HAP-1 (cell line): ENCODE results near the gene THADA.

Source experiments
- DNase-seq, 2 experiments: peaks; one replicate each; pipeline ENCODE4 v3.0.0-alpha.2; 2016 to 2020; ENCODE audit warnings: low spot score in 2 of 2
- H3K27me3 ChIP-seq: fragments of 250-450 bp; sonication (Bioruptor Pico); 2 replicates; pipeline ENCODE4 v1.5.1; 2020; ENCODE audit warnings: low read depth, mild to moderate bottlenecking, moderate library complexity
- H3K36me3 ChIP-seq: fragments of 250-450 bp; sonication (Bioruptor Pico); replicated peaks from 2 replicates; pipeline ENCODE4 v1.5.1; 2020; ENCODE audit warnings: mild to moderate bottlenecking
- H3K4me1 ChIP-seq: fragments of 250-450 bp; sonication (Bioruptor Pico); 2 replicates; pipeline ENCODE4 v1.5.1; 2020; ENCODE audit warnings: mild to moderate bottlenecking
- H3K4me3 ChIP-seq: fragments of 250-450 bp; sonication (Bioruptor Pico); 2 replicates; pipeline ENCODE4 v1.5.1; 2020; ENCODE audit warnings: mild to moderate bottlenecking, moderate library complexity
- H3K9me3 ChIP-seq: fragments of 250-450 bp; sonication (Bioruptor Pico); 2 replicates; pipeline ENCODE4 v1.5.1; 2020; ENCODE audit warnings: mild to moderate bottlenecking, moderate library complexity
- in situ Hi-C: fragments of 300-500 bp; cut with MboI; formaldehyde crosslinking; loops from 3 replicates; pipeline ENCODE4 v1.14.3; 2020; ENCODE audit warnings: low sequenced_read_pairs, inconsistent platforms, mixed read lengths

THADA gene

DNA sequence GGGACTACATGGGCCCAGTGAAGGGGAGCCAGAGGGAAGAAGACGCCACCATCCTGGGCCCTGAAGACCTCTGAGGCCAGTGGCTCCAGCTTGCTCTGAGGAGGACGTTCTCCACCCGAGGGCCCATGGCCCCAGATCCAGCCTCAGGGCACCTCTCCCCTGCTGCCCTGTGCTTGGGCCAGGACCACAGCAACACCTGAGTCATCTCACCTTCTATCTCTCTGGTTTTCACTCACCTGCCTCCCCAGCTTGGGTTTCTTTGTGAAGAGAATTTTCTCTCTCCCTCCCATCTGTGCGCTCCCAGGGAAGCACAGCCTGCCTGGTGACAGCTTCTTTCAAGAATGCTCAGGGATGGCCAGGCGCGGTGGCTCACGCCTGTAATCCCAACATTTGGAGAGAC is 389.2 kb downstream of the THADA start:
- in situ Hi-C loops: no loop called here

DNA sequence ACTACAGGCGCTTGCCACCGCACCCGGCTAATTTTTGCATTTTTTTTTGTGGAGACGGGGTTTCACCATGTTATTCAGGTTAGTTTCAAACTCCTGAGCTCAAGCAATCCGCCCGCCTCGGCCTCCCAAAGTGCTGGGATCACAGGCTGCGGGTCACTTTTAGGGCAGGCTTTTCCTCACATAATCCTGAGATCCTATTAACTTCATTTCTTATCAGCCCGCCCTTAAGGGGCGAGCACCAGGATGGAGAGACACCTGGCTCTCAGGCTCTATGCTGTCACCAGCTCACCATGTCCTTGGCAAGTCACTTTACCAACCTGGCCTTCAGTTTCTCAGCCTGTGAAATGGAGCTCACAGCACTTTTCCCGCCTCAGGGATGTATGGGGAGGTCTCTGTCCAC is 392.5 kb downstream of the THADA start:
- no peaks in the 10 kb centered on the region for H3K27me3 ChIP-seq
- H3K9me3 ChIP-seq: no peaks in the 10 kb centered on the region
- no peaks in the 10 kb centered on the region for H3K36me3 ChIP-seq
- H3K4me1 ChIP-seq: no peaks in the 10 kb centered on the region
- in situ Hi-C loops: no loop called here
- H3K4me3 ChIP-seq: no peak overlapping the region
- no peak for DNase-seq

More for the DNA sequence above, 389.2 kb downstream of the THADA start:
- no peaks in the 10 kb centered on the region for H3K4me1 ChIP-seq
- DNase-seq: no peak
- H3K36me3 ChIP-seq: no peaks in the 10 kb centered on the region
- no peaks in the 10 kb centered on the region for H3K9me3 ChIP-seq
- H3K27me3 ChIP-seq: no peaks in the 10 kb centered on the region
- no peak overlapping the region for H3K4me3 ChIP-seq

DNA sequence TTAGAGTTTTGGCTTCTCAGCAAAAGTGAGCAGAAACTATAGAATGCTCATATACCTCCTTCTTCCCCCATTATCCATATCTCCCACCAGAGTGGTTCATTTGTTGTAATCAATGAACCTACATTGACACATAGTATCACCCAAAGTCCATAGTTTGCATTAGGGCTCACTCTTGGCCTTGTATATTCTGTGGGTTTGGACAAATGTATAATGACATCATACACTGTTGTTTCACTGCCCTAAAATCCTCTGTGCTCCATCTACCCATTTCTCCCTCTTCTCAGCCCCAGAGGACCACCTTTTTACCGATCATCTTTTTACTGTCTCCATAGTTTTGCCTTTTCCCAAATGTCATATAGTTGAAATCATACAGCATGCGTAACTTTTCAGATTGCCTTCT is 393.5 kb downstream of the THADA start:
- Histone ChIP-seq H3K4me3 (no peak overlapping the region), H3K36me3 (no peaks in the 10 kb centered on the region), H3K27me3 (no peaks in the 10 kb centered on the region), H3K9me3 (no peaks in the 10 kb centered on the region), H3K4me1 (no peaks in the 10 kb centered on the region)
- in situ Hi-C loops: no loop called here
- no peak for DNase-seq

DNA sequence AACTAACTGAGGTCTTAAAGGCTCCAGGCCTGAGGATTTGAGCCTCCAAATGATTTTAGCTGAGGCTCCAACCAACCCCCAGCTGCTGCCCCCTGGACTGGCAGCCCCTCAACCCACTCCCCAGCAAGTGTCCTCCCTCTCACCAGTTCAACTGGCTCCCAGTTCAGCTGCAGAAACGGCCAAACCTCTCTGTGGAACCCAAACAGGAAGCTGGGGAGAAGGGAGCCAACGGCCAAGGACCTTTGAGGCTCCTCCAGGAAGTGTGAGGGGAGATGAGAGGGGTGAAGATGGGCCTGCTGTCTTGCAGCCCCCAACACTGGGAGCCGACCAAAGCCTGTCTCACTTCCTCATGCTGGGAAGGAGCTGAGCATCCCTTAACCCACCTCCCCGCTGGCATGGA is 394.3 kb downstream of the THADA start:
- no peak for DNase-seq
- Histone ChIP-seq H3K9me3 (no peaks in the 10 kb centered on the region), H3K4me3 (no peak overlapping the region), H3K36me3 (no peaks in the 10 kb centered on the region), H3K4me1 (no peaks in the 10 kb centered on the region), H3K27me3 (no peaks in the 10 kb centered on the region)
- in situ Hi-C loops: no loop called here

DNA sequence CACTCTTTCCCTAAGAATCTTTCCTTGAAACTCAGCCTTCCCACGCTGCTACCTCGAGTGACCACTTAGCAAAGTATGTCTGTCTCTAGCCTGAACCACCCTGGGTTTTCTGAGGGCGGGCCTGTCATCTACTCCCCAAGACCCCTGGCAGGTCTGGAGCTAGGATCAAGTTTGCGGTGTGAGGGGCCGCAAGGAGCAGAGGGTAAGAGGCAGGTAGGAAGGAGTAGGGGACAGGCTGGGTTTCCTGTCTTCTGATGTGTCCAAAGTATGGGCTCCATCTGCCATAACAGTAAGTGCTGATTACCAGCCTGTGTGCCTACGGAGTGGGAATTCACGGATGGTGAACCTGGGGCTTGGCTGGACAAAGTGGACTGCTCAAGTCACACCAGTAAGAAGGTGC is 394.8 kb downstream of the THADA start:
- H3K27me3 ChIP-seq: no peaks in the 10 kb centered on the region
- no peak for DNase-seq
- in situ Hi-C loops: no loop called here
- no peak overlapping the region for H3K4me3 ChIP-seq
- H3K4me1 ChIP-seq: no peaks in the 10 kb centered on the region
- H3K9me3 ChIP-seq: no peaks in the 10 kb centered on the region
- no peaks in the 10 kb centered on the region for H3K36me3 ChIP-seq

DNA sequence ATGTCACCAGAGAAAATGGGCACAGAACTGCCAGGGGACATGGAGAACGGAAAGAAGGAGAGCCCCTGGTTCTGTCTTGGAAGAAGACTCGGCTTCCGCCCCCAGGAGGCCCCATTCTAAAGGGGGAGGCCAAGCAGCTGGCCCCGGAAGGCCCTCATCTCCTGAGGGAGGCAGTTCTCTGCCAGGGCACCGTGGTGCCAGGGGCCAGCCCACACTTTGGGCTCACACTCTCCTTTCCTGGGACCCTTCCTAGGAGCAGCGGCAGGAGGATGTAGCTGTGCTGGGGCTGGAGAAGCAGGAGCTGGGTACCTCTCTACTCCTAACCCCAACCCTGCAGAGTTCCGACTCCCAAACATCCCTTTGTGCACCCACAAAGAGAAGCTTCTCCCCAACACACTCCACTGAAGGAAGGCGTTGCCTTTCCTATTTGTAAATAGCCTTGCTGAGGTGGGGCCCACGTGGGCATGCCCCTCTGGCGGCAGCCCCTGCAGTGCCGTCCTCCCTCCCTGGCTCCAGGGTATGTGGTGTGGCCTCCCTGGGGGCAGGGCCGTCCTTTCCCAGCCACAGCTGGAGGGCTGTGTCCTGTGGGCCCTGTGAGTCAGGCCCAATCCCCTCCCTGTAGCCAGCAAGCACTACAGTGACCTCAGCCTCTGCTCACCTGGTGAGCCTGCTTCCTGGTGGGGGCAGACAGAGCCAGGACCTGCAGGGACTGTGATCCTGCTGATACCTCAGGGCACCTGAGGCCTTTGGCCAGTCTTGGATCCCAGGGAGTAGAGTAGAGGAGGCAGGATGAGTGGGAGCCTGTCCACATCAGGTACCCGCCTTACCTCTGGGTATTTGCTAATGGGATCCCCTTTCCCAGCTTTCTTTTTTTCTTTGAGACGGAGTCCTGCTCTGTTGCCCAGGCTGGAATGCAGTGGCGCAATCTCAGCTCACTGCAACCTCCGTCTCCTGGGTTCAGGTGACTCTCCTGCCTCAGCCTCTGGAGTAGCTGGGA is 396.0 kb downstream of the THADA start:
- Histone ChIP-seq H3K27me3 (no peaks in the 10 kb centered on the region), H3K4me3 (no peak overlapping the region), H3K4me1 (no peaks in the 10 kb centered on the region), H3K36me3 (no peaks in the 10 kb centered on the region), H3K9me3 (no peaks in the 10 kb centered on the region)
- in situ Hi-C loops: no loop called here
- DNase-seq: no peak

DNA sequence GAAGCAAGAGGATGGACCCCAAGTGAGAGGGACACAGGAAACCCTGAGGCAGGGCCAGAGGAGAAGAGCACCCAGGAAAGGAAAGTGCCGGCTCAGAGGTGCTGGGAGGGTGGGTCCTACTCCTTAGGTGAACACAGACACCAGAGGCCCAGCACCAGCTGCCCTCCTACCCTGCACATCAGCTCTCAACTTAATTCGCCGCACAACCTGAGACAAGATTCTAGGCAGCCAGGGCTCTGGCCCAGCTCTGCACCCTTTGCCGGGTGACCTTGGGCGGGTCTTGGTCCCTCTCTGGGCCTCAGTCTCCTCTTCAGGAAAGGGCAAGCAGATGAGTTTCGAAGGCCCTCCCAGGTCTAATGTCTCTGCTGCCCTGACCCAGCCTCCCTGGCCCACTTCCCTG is 397.6 kb downstream of the THADA start:
- Histone ChIP-seq H3K27me3 (no peaks in the 10 kb centered on the region), H3K4me1 (no peaks in the 10 kb centered on the region), H3K9me3 (no peaks in the 10 kb centered on the region), H3K4me3 (no peak overlapping the region), H3K36me3 (no peaks in the 10 kb centered on the region)
- DNase-seq: no peak
- in situ Hi-C loops: no loop called here

DNA sequence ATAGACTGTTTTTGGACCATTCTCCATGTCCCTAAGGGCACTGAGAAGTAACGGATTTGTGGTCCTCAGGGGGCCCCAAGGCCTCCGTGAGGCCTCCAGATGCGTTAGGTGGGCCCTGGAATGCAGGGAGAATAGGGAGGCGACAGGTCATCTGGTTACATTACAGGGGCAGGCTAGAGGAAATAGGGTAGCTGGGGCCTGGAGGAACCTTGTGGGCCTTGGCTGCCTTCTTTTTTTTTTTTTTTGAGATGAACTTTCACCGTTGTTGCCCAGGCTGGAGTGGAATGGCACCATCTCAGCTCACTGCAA is 398.3 kb downstream of the THADA start:
- H3K27me3 ChIP-seq: no peaks in the 10 kb centered on the region
- in situ Hi-C loops: no loop called here
- H3K4me1 ChIP-seq: no peaks in the 10 kb centered on the region
- DNase-seq: no peak
- no peaks in the 10 kb centered on the region for H3K9me3 ChIP-seq
- no peaks in the 10 kb centered on the region for H3K36me3 ChIP-seq
- no peak overlapping the region for H3K4me3 ChIP-seq

- Histone ChIP-seq H3K4me1 (no peaks in the 10 kb centered on the region), H3K36me3 (no peaks in the 10 kb centered on the region), H3K9me3 (no peaks in the 10 kb centered on the region), H3K27me3 (no peaks in the 10 kb centered on the region), H3K4me3 (no peak overlapping the region)
- in situ Hi-C loops: no loop called here
- no peak for DNase-seq
Measured at GRCh38 chr2:43196768-43197587, 398.9 kb downstream of the THADA start.

DNA sequence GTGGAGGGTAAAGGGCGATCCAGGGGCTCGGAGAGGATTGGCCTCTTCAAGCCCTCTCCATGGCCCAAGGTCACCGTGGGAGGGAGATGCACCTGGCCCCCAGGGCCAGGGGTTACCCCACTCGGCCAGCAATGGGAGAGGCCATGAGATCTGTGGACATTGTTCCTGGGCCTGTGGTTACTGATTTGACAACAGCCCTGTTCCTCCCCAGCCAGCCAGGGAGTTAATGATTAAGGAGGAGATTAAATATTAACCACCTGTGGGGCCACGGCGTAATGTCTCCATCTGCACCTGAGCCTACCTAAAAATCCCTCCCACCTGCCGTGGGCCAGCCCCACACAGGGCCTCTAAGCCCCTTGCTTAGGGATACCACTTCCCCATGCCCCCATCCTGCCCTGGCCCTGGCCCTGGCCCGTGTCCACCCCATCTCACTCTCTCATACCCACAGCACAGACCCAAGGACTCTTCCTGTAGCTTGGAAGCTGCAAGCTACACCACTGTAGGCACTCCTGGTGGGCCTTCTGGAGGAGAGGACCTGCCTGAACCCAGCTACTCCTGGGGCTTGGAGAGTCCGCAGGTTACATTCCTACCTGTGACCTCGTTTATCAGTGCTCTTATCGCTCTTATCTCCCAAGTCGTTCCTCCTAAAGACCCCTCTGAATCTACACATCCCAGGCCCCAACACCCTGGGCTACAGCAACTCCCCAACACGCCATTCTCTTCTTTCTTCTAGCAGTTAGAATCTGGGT is 401.5 kb downstream of the THADA start:
- Histone ChIP-seq H3K36me3 (no peaks in the 10 kb centered on the region), H3K4me1 (no peaks in the 10 kb centered on the region), H3K27me3 (no peaks in the 10 kb centered on the region), H3K9me3 (no peaks in the 10 kb centered on the region), H3K4me3 (no peak overlapping the region)
- DNase-seq: no peak
- in situ Hi-C loops: no loop called here

- H3K4me3 ChIP-seq: no peak overlapping the region
- no peaks in the 10 kb centered on the region for H3K4me1 ChIP-seq
- no peaks in the 10 kb centered on the region for H3K27me3 ChIP-seq
- no peak for DNase-seq
- no peaks in the 10 kb centered on the region for H3K36me3 ChIP-seq
- in situ Hi-C loops: no loop called here
- H3K9me3 ChIP-seq: no peaks in the 10 kb centered on the region
Measured at GRCh38 chr2:43193652-43194120, 402.2 kb downstream of the THADA start.

DNA sequence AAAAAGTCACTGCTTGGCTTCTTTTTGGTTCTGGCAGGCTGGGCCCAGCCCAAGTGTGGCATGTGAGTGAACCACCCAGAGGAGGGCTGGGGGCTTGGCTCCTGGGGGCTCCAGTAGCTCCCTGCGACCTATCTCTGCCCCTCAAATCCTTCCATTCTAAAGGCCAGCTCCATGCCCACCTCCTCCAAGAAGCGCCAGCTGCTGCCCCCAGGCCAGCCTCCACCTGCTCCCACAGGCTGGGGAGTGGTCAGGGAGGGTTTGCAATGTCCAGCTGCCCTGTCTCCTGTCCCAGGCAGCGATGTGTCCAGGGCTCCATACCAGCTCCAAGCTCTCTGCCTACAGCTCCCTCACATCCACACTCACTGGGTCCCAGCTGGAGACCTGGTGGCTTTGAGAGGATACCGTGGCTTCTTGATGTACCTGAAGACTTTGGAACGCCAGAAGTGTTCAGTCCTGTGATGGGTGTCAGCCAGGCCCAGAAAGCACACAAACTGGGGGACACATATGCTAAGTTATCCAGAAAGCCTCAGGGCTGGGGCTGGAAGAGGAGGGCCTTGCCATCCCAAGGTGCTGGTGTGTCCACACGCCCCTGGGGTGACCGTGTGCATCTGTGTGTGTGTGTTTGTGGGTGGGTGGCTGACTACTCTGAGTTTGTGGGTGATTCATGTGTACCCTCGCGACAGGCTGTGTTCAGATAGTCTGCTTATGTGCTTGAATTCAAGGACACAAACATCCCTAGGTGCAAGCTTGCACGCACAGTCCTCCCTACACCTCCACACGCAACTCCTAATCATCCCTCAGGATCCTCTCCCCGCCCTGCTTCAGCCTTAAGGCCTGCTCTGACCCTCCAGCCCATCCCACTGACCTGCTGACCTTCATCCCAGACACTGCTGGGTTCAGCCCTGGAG is 402.8 kb downstream of the THADA start:
- no peaks in the 10 kb centered on the region for H3K4me1 ChIP-seq
- no peaks in the 10 kb centered on the region for H3K9me3 ChIP-seq
- no peak overlapping the region for H3K4me3 ChIP-seq
- DNase-seq: no peak
- H3K36me3 ChIP-seq: no peaks in the 10 kb centered on the region
- H3K27me3 ChIP-seq: no peaks in the 10 kb centered on the region
- in situ Hi-C loops: no loop called here

GRCh38 chr2:43191947-43192516 is 403.8 kb downstream of the THADA start:
- Histone ChIP-seq H3K4me3 (no peak overlapping the region), H3K36me3 (no peaks in the 10 kb centered on the region), H3K27me3 (no peaks in the 10 kb centered on the region), H3K4me1 (no peaks in the 10 kb centered on the region), H3K9me3 (no peaks in the 10 kb centered on the region)
- in situ Hi-C loops: no loop called here
- no peak for DNase-seq
